HG03095 (cell line): ENCODE results near the gene INHBE.

Source experiments
- ATAC-seq: cut with Tn5 transposase; IDR thresholded peaks from one replicate; pipeline ENCODE4 v1.9.1; 2021; ENCODE audit warnings: moderate library complexity; ENCODE audit not compliant: unreplicated experiment

INHBE gene

GRCh38 chr12:57474862-57475261 lies 19.8 kb downstream of the INHBE start:
- no peak for ATAC-seq

GRCh38 chr12:57475271-57476161 lies 20.4 kb downstream of the INHBE start:
- ATAC-seq = peak; percentile 1

- peak; percentile 53 for ATAC-seq
Observed at GRCh38 chr12:57476162-57476992, 21.3 kb downstream of the INHBE start.

GRCh38 chr12:57476993-57477709 lies 22.0 kb downstream of the INHBE start:
- no peak for ATAC-seq

- ATAC-seq = no peak
Observed at GRCh38 chr12:57477710-57478681, 22.9 kb downstream of the INHBE start.

- ATAC-seq = no peak
Observed at GRCh38 chr12:57479043-57479375, 23.9 kb downstream of the INHBE start.

- peak; percentile 36 for ATAC-seq
Observed at GRCh38 chr12:57479376-57480115, 24.4 kb downstream of the INHBE start, which contains the start of gene ARHGAP9. ARHGAP9 (minus strand) TSS chr12:57479866; CDS start chr12:57479406, 460 bp downstream.

GRCh38 chr12:57481671-57482070 lies 26.6 kb downstream of the INHBE start:
- ATAC-seq = no peak

- no peak for ATAC-seq
Observed at GRCh38 chr12:57483466-57483865, 28.4 kb downstream of the INHBE start.

GRCh38 chr12:57485695-57486094 lies 30.6 kb downstream of the INHBE start:
- ATAC-seq = no peak

- ATAC-seq = no peak
Observed at GRCh38 chr12:57487055-57487596, 32.0 kb downstream of the INHBE start.

- ATAC-seq = peak; percentile 97
Observed at GRCh38 chr12:57487597-57488401, 32.7 kb downstream of the INHBE start, which contains the start of gene MARS1. MARS1 (plus strand) TSS chr12:57488068; CDS start chr12:57488091, 23 bp downstream.

- ATAC-seq = no peak
Observed at GRCh38 chr12:57488402-57489156, 33.5 kb downstream of the INHBE start.

GRCh38 chr12:57489157-57489641 lies 34.1 kb downstream of the INHBE start:
- no peak for ATAC-seq

- ATAC-seq = no peak
Observed at GRCh38 chr12:57490126-57490525, 35.0 kb downstream of the INHBE start.

GRCh38 chr12:57491393-57492280 lies 36.5 kb downstream of the INHBE start:
- ATAC-seq = no peak
